Esophagus squamous epithelium (tissue), 5 donors: ENCODE results near the gene SPRR1B. TPM values are rescaled to one million over a fixed set of nuclear protein-coding genes. Genes with fewer than 3 reads are reported as not detected.
A peak's percentile ranks its signal among the peaks of the same experiment; 100 is the strongest.

Source experiments
- DNase-seq: peaks from one replicate; lab custom pipeline; 2025; lab: John Stamatoyannopoulos, UW
- H3K27ac ChIP-seq, 4 donors: fragments of 200-600 bp; sonication (generic); one replicate each; pipeline ENCODE4 v1.5.1; 2016 to 2019; ENCODE audit warnings: mild to moderate bottlenecking in 1 of 4
- H3K27me3 ChIP-seq, 4 donors: fragments of 200-600 bp; sonication (generic); 1 replicate in 3 of 4; 2 replicates in 1 of 4; pipeline versions ENCODE4 v1.5.1 to v1.6.0; 2017 to 2021; ENCODE audit warnings: antibody characterized with exemption in 1 of 4
- H3K36me3 ChIP-seq, 3 donors: fragments of 200-600 bp; sonication (generic); one replicate each; pipeline ENCODE4 v1.5.1; 2016 to 2019
- H3K4me1 ChIP-seq, 3 donors: fragments of 200-600 bp; sonication (generic); one replicate each; pipeline ENCODE4 v1.5.1; 2017 to 2019
- H3K4me3 ChIP-seq, 4 donors: fragments of 200-600 bp; sonication (generic); 1 replicate in 3 of 4; 2 replicates in 1 of 4; pipeline ENCODE4 v1.5.1; 2016 to 2019; ENCODE audit warnings: mild to moderate bottlenecking in 2 of 4, moderate library complexity in 1 of 4
- H3K9me3 ChIP-seq, 3 donors: fragments of 200-600 bp; sonication (generic); one replicate each; pipeline ENCODE4 v1.5.1; 2016 to 2019
- CTCF ChIP-seq, 6 experiments: fragments of 450-650 bp in 4 of 6; fragments of 200-600 bp in 2 of 6; sonication (generic) in 2 of 6; IDR thresholded peaks; one replicate each; pipeline ENCODE4 v1.5.1; 2016 to 2019; ENCODE audit warnings: antibody characterized with exemption in 6 of 6, mild to moderate bottlenecking in 4 of 6, moderate library complexity in 4 of 6
- POLR2A ChIP-seq, 4 donors: fragments of 450-650 bp; IDR thresholded peaks; one replicate each; pipeline ENCODE4 v1.6.1; 2017; ENCODE audit warnings: antibody characterized with exemption in 4 of 4, mild to moderate bottlenecking in 4 of 4, moderate library complexity in 3 of 4
- WGBS, 2 donors: methylation state at CpG; one replicate each; pipeline ENCODE4 v1.1.5; 2018; 5-methylcytosine and 5-hydroxymethylcytosine counted together
- intact Hi-C: fragments of 100-400 bp; cut with DNase I; formaldehyde crosslinking; loops from one replicate; pipeline ENCODE4 v1.15.0; 2022
- total RNA-seq, 4 donors: library from RNA; depleted of rRNA; stranded (reverse); fragments of >200 nt; gene quantifications; one replicate each; pipeline ENCODE4 v1.1.0, GENCODE V29; 2016
- donor health status: DM: yes; HTN: yes; CAD: no.

The SPRR1B gene
- total RNA-seq, 4 donors from 2014 or later, result 102 to 3,090 (median 871) TPM

GRCh38 chr1:152993186-152993585, 37.8 kb upstream of the SPRR1B start:
- intact Hi-C loops, result no loop called here
- Histone ChIP-seq H3K4me1 (peaks cover 0 to 17% (median 0%) of the 10 kb centered on the region in 3 donors), H3K4me3 (no peak overlapping the region), H3K9me3 (peaks cover 0 to 3% (median 0%) of the 10 kb centered on the region in 3 donors), H3K36me3 (no peaks in the 10 kb centered on the region), H3K27ac (no peak overlapping the region), H3K27me3 (no peaks in the 10 kb centered on the region)
- 77 to 83% methylated on average over 5 to 6 of the region's 6 CpGs for WGBS, 2 donors
- no peak for DNase-seq
- TF ChIP-seq POLR2A (IDR thresholded peaks at IDR 0.05), result no peak
- no peak for TF ChIP-seq CTCF (IDR thresholded peaks at IDR 0.05)

DNA sequence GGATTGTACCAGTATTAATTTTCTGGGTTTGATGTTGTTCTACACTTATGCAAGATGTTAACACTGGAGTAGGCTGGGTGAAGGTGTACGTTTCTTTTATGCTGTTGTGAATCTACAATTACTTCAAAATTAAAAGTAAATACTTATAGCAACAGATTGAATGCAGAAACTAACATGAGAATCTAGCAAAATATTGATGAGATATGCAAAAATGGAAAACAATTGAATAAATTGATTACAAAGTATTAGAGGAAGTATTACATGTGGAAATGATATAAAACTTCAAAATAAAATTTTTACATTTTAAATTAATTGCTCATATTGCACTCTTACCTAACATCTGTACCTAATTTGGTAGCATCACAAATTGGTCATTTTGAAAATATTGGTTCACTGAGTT, 35.2 kb upstream of the SPRR1B start:
- intact Hi-C loops, result no loop called here
- Histone ChIP-seq H3K4me3 (no peak overlapping the region), H3K9me3 (peaks cover 0 to 3% (median 0%) of the 10 kb centered on the region in 3 donors), H3K27ac (no peak overlapping the region), H3K36me3 (no peaks in the 10 kb centered on the region), H3K4me1 (peaks cover 0 to 42% (median 0%) of the 10 kb centered on the region in 3 donors), H3K27me3 (no peaks in the 10 kb centered on the region)
- no peak for DNase-seq
- 25 to 29% methylated on average over 1 of the region's 1 CpG for WGBS, 2 donors
- TF ChIP-seq CTCF (IDR thresholded peaks at IDR 0.05) (no peak), POLR2A (IDR thresholded peaks at IDR 0.05) (no peak)

- Histone ChIP-seq H3K4me1 (peaks cover 0 to 43% (median 0%) of the 10 kb centered on the region in 3 donors), H3K4me3 (no peak overlapping the region), H3K27me3 (no peaks in the 10 kb centered on the region), H3K36me3 (no peaks in the 10 kb centered on the region), H3K9me3 (peaks cover 0 to 3% (median 0%) of the 10 kb centered on the region in 3 donors), H3K27ac (peak overlapping the region in 3 of 4 donors; percentile 2 to 56 (median 51))
- TF ChIP-seq CTCF (IDR thresholded peaks at IDR 0.05), result no peak
- 21 to 45% methylated on average over 2 to 4 of the region's 5 CpGs for WGBS, 2 donors
- intact Hi-C loops, result no loop called here
- DNase-seq, result no peak
Observed at GRCh38 chr1:152996633-152997400, 34.2 kb upstream of the SPRR1B start.

GRCh38 chr1:152997901-152998300, 33.1 kb upstream of the SPRR1B start:
- peaks cover 0 to 3% (median 0%) of the 10 kb centered on the region in 3 donors for H3K9me3 ChIP-seq
- H3K36me3 ChIP-seq, result no peaks in the 10 kb centered on the region
- H3K27me3 ChIP-seq, result no peaks in the 10 kb centered on the region
- TF ChIP-seq CTCF (IDR thresholded peaks at IDR 0.05) (no peak), POLR2A (IDR thresholded peaks at IDR 0.05) (no peak)
- DNase-seq, result no peak
- H3K4me3 ChIP-seq, result no peak overlapping the region
- peak overlapping the region in 2 of 4 donors; percentile 84 to 91 for H3K27ac ChIP-seq
- peaks cover 0 to 48% (median 0%) of the 10 kb centered on the region in 3 donors for H3K4me1 ChIP-seq
- WGBS, 2 donors, result 52 to 56% methylated on average over 7 of the region's 7 CpGs
- intact Hi-C loops, result no loop called here

GRCh38 chr1:152998476-152998875, 32.5 kb upstream of the SPRR1B start:
- H3K4me1 ChIP-seq, result peaks cover 0 to 48% (median 0%) of the 10 kb centered on the region in 3 donors
- TF ChIP-seq POLR2A (IDR thresholded peaks at IDR 0.05) (no peak), CTCF (IDR thresholded peaks at IDR 0.05) (no peak)
- no peaks in the 10 kb centered on the region for H3K27me3 ChIP-seq
- 83 to 88% methylated on average over 3 to 4 of the region's 4 CpGs for WGBS, 2 donors
- H3K27ac ChIP-seq, result peak overlapping the region; percentile 17 to 91 (median 79)
- peaks cover 0 to 3% (median 0%) of the 10 kb centered on the region in 3 donors for H3K9me3 ChIP-seq
- intact Hi-C loops, result no loop called here
- H3K36me3 ChIP-seq, result no peaks in the 10 kb centered on the region
- no peak for DNase-seq
- H3K4me3 ChIP-seq, result no peak overlapping the region
